ENCODE measurements around the gene HES3.

The HES3 gene

GRCh38 chr1:6281511-6282402 is 37.8 kb downstream of the HES3 start:
- DNase-seq: no peak

- no peak for DNase-seq
Measured at GRCh38 chr1:6282577-6283270, 38.7 kb downstream of the HES3 start.

- DNase-seq: no peak
Measured at GRCh38 chr1:6285336-6285735, 41.4 kb downstream of the HES3 start.

GRCh38 chr1:6286266-6286665 is 42.3 kb downstream of the HES3 start:
- no peak for DNase-seq

- DNase-seq: no peak
Measured at GRCh38 chr1:6287029-6287428, 43.0 kb downstream of the HES3 start.

GRCh38 chr1:6287431-6287886 is 43.5 kb downstream of the HES3 start:
- DNase-seq: no peak

GRCh38 chr1:6288026-6288425 is 44.0 kb downstream of the HES3 start:
- no peak for DNase-seq

- no peak for DNase-seq
Measured at GRCh38 chr1:6288665-6289064, 44.7 kb downstream of the HES3 start.

- no peak for DNase-seq
Measured at GRCh38 chr1:6292102-6292501, 48.1 kb downstream of the HES3 start.

GRCh38 chr1:6294080-6294889 is 50.3 kb downstream of the HES3 start:
- no peak for DNase-seq

GRCh38 chr1:6294890-6295556 is 51.0 kb downstream of the HES3 start:
- no peak for DNase-seq

Data from islet precursor cell (in vitro differentiated cells).